A549 (cell line): Measurements from ENCODE around the gene CCT5. TPM values are rescaled to one million over a fixed set of nuclear protein-coding genes. Genes with fewer than 3 reads are reported as not detected.

Experiments used
- ATAC-seq, 2 experiments: fragments of 200-7000 bp in 1 of 2; fragments of >200 bp in 1 of 2; cut with Nextera tagmentation in 1 of 2; cut with Tn5 transposase in 1 of 2; 3 replicates each; pipeline versions ENCODE4 v1.8.0 to v1.9.1; 2018 to 2020; ENCODE audit warnings: mild to moderate bottlenecking in 1 of 2, moderate library complexity in 1 of 2
- CTCF ChIA-PET: fragments of 300-600 bp; sonication (Branson Sonifier 250); formaldehyde crosslinking; extraction: SDS; loops from one replicate; lab custom pipeline; 2021; ENCODE audit warnings: antibody characterized with exemption, inconsistent platforms; lab: Yijun Ruan, JAX
- POLR2A ChIA-PET: fragments of 350-600 bp; formaldehyde crosslinking; extraction: SDS; loops from one replicate; lab custom pipeline; 2021; ENCODE audit warnings: antibody characterized with exemption, inconsistent platforms; lab: Yijun Ruan, JAX
- DNase-seq, 2 experiments: peaks; one replicate each; pipeline versions ENCODE4 v3.0.0 to v3.0.0-alpha.2; 2011 to 2016; ENCODE audit warnings: low read depth in 1 of 2, low spot score in 1 of 2
- FAIRE-seq: peaks from 2 replicates; lab custom pipeline; 2011; peaks lifted over from hg19 to GRCh38; lab: Jason Lieb, UNC
- H3K27ac ChIP-seq, 2 experiments: fragments of >200 bp; sonication (Bioruptor Twin); formaldehyde crosslinking; 3 replicates each; pipeline ENCODE4 v1.5.1; 2016 to 2017
- H3K4me1 ChIP-seq: fragments of >200 bp; sonication (Bioruptor Twin); formaldehyde crosslinking; 3 replicates; pipeline ENCODE4 v1.6.1; 2016
- H3K4me2 ChIP-seq: fragments of >200 bp; sonication (Bioruptor Twin); formaldehyde crosslinking; 3 replicates; pipeline ENCODE4 v1.6.1; 2016
- H3K4me3 ChIP-seq: fragments of >200 bp; sonication (Bioruptor Twin); formaldehyde crosslinking; 3 replicates; pipeline ENCODE4 v1.5.1; 2016
- H3K9me3 ChIP-seq: fragments of >200 bp; sonication (Bioruptor Twin); formaldehyde crosslinking; 3 replicates; pipeline ENCODE4 v1.6.1; 2016
- ATOH8 ChIP-seq: fragments of 250-450 bp; sonication (Bioruptor Pico); IDR thresholded peaks from 2 replicates; pipeline ENCODE4 v1.5.0; 2020; ENCODE audit warnings: low read depth, mild to moderate bottlenecking, moderate library complexity
- BHLHE40 ChIP-seq: IDR thresholded peaks from 2 replicates; pipeline ENCODE4 v1.6.1; 2012; ENCODE audit warnings: low read depth, low read length, inconsistent platforms
- CBX2 ChIP-seq: fragments of 200-600 bp; sonication (generic); IDR thresholded peaks from 2 replicates; pipeline ENCODE4 v1.6.1; 2016; ENCODE audit warnings: low read depth, mild to moderate bottlenecking, borderline replicate concordance
- CEBPB ChIP-seq, 2 experiments: fragments of >200 bp in 1 of 2; sonication (Bioruptor Twin) in 1 of 2; formaldehyde crosslinking in 1 of 2; IDR thresholded peaks; 2 replicates each; pipeline ENCODE4 v1.6.1; 2012 to 2016
- CHD2 ChIP-seq: fragments of 150-350 bp; IDR thresholded peaks from 2 replicates; pipeline ENCODE4 v1.6.1; 2014; ENCODE audit warnings: low read length; ENCODE audit not compliant: partially characterized antibody
- CHD4 ChIP-seq: fragments of 200-600 bp; sonication (generic); IDR thresholded peaks from 2 replicates; pipeline ENCODE4 v1.6.1; 2016; ENCODE audit warnings: antibody characterized with exemption, mild to moderate bottlenecking, borderline replicate concordance
- EHF ChIP-seq: fragments of 250-450 bp; sonication (Bioruptor Pico); IDR thresholded peaks from 2 replicates; pipeline ENCODE4 v1.5.0; 2020; ENCODE audit warnings: mild to moderate bottlenecking
- EHMT2 ChIP-seq: fragments of 200-600 bp; sonication (generic); IDR thresholded peaks from 2 replicates; pipeline ENCODE4 v1.6.1; 2016; ENCODE audit warnings: antibody characterized with exemption, low read depth, mild to moderate bottlenecking, moderate library complexity
- ESRRA ChIP-seq: fragments of 150-350 bp; IDR thresholded peaks from 2 replicates; pipeline ENCODE4 v1.6.1; 2014; ENCODE audit warnings: mild to moderate bottlenecking, low read length, borderline replicate concordance
- HES2 ChIP-seq: fragments of >200 bp; sonication (Bioruptor Twin); formaldehyde crosslinking; IDR thresholded peaks from 2 replicates; pipeline ENCODE4 v1.6.1; 2016
- JUN ChIP-seq, 2 experiments: fragments of >200 bp; sonication (Bioruptor Twin); formaldehyde crosslinking; IDR thresholded peaks; 2 replicates in 1 of 2; 3 replicates in 1 of 2; pipeline ENCODE4 v1.6.1; 2016 to 2017
- JUNB ChIP-seq: fragments of >200 bp; sonication (Bioruptor Twin); formaldehyde crosslinking; IDR thresholded peaks from 2 replicates; pipeline ENCODE4 v1.6.1; 2016
- MAZ ChIP-seq: fragments of 150-350 bp; IDR thresholded peaks from 2 replicates; pipeline ENCODE4 v1.6.1; 2014; ENCODE audit warnings: antibody characterized with exemption, low read depth, low read length, borderline replicate concordance
- PBX3 ChIP-seq: IDR thresholded peaks from 2 replicates; pipeline ENCODE4 v1.6.1; 2012
- POLR2A ChIP-seq: IDR thresholded peaks from 2 replicates; pipeline ENCODE4 v1.6.1; 2012; ENCODE audit warnings: mild to moderate bottlenecking, low read length
- POLR2AphosphoS2 ChIP-seq: conservative IDR thresholded peaks from 2 replicates; pipeline ENCODE4 v1.6.1; 2012; ENCODE audit warnings: low read length, improper control_type of control experiment, inconsistent platforms
- RAD21 ChIP-seq, 2 experiments: fragments of >200 bp in 1 of 2; sonication (Bioruptor Twin) in 1 of 2; formaldehyde crosslinking in 1 of 2; IDR thresholded peaks in 1 of 2; conservative IDR thresholded peaks in 1 of 2; 2 replicates in 1 of 2; 3 replicates in 1 of 2; pipeline ENCODE4 v1.6.1; 2012 to 2018; ENCODE audit warnings: inconsistent platforms in 1 of 2
- RARB ChIP-seq: fragments of 250-450 bp; sonication (Bioruptor Pico); IDR thresholded peaks from 2 replicates; pipeline ENCODE4 v1.8.0; 2021; ENCODE audit warnings: mild to moderate bottlenecking, moderate library complexity
- RCOR1 ChIP-seq: fragments of 150-350 bp; IDR thresholded peaks from 2 replicates; pipeline ENCODE4 v1.6.1; 2014; ENCODE audit warnings: antibody characterized with exemption, low read length, low read depth
- RNF2 ChIP-seq: fragments of 200-600 bp; sonication (generic); IDR thresholded peaks from 2 replicates; pipeline ENCODE4 v1.6.1; 2016; ENCODE audit warnings: low read depth, mild to moderate bottlenecking, antibody characterized with exemption, moderate library complexity, borderline replicate concordance
- SMC3 ChIP-seq: fragments of >200 bp; sonication (Bioruptor Twin); formaldehyde crosslinking; IDR thresholded peaks from 3 replicates; pipeline ENCODE4 v1.6.1; 2018; ENCODE audit warnings: inconsistent platforms
- SREBF2 ChIP-seq: fragments of 450-650 bp; IDR thresholded peaks from 2 replicates; pipeline ENCODE4 v1.6.1; 2014; ENCODE audit warnings: mild to moderate bottlenecking, moderate library complexity
- TP53 ChIP-seq: fragments of 250-450 bp; sonication (Bioruptor Pico); IDR thresholded peaks from 2 replicates; pipeline ENCODE4 v1.5.0; 2021; ENCODE audit warnings: mild to moderate bottlenecking, moderate library complexity
- ZC3H11A ChIP-seq: fragments of 450-650 bp; IDR thresholded peaks from 2 replicates; pipeline ENCODE4 v1.6.1; 2014; ENCODE audit warnings: antibody characterized with exemption, mild to moderate bottlenecking
- ZNF302 ChIP-seq: fragments of 250-450 bp; sonication (Bioruptor Pico); IDR thresholded peaks from 2 replicates; pipeline ENCODE4 v1.9.0; 2021; ENCODE audit warnings: inconsistent platforms, mild to moderate bottlenecking, moderate library complexity
- WGBS: methylation state at CpG from one replicate; pipeline ENCODE4 v1.1.6; 2017; ENCODE audit errors: missing lambda C conversion rate; 5-methylcytosine and 5-hydroxymethylcytosine counted together
- polyA plus RNA-seq, 4 experiments: library from polyadenylated mRNA; depleted of rRNA in 3 of 4; stranded (reverse); fragments of >200 nt; fragmentation: RNase III in 1 of 4; extraction: RNeasy Plus Mini Kit Qiagen cat#74134 plus additional on column Dnase treatment in 1 of 4; gene quantifications; 2 replicates in 3 of 4; 3 replicates in 1 of 4; pipeline ENCODE4 v1.2.3, GENCODE V29; 2011 to 2017
- TF ChIP-seq, protein P1 (sequence below): fragments of 150-350 bp; IDR thresholded peaks from 2 replicates; pipeline ENCODE4 v1.6.1; 2014; ENCODE audit warnings: low read depth, mild to moderate bottlenecking, low read length
- TF ChIP-seq, protein P2 (sequence below): fragments of >200 bp; sonication (Bioruptor Twin); formaldehyde crosslinking; IDR thresholded peaks from 3 replicates; pipeline ENCODE4 v1.6.1; 2016

CCT5 gene
- polyA plus RNA-seq, 2 of the 4 experiments (the other 2 are of a cell fraction): 730 to 858 TPM

DNA sequence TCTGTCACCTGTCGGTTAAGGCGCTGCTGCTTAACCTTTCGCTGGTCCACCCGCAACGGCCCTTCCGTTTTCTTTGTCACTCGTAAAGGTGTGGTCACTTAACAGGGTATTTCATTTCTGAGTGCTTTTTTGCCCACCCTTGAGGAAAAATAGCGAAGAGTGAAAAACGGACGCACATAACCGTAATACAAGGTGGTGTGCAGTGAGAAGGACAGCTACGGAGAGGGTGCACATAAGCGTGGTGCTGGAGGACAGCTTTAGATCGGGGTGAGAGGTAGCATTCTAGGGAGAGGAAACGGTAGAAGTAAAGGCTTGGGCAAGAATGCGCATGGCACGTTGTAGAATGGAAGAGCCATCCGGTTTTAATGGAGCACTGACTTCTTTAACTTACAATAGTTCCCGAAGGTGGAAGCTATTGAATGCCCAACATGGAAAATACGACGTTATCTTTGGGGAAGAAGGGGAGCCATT is 761 bp downstream of the CCT5 start:
- CTCF ChIA-PET: interaction anchor here (1.8 kb wide), 1 partner anchor 12 kb away, joined by 7 read pairs; no protein-coding TSS in a partner anchor
- peak overlapping the region; percentile 88 to 98 for H3K27ac ChIP-seq

DNA sequence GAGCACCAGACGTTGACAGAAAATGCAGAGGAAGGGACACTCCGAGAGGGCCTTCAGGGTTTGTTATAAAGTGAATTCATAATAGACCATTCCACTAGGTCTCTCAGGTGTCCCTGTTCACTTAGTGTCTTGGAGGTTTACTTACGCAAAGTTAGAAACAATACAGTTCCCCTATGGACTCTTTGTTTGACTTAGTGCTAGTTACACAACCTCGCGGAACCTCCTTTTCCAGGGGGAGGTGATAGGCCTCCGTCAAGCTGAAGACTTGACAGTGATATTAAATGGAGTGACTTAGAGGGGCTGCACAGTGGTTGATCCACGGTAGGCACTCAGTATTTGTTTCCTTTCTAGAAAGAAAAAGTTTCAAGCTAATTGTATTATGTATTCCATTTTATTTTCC is 1.3 kb downstream of the CCT5 start:
- peak overlapping the region; percentile 88 to 98 for H3K27ac ChIP-seq
- TF ChIP-seq POLR2A (no peak), CEBPB (IDR thresholded peaks at IDR 0.05) (0 out of 4 replicates have a peak, but pooled peaks of 1 of the 2 experiments have one; percentile 11), CBX2 (no peak)
- TF ChIP-seq, all 56 proteins: peak for 1
- H3K4me3 ChIP-seq: peak overlapping the region; percentile 87
- ChIA-PET POLR2A (interaction anchor here (0.5 to 3.6 kb wide), 3 partner anchors 8 to 74 kb away, joined by 3 to 29 read pairs (median 4); no protein-coding TSS in a partner anchor), CTCF (interaction anchor here (0.7 to 1.8 kb wide), 3 partner anchors 12 to 33 kb away, joined by 3 to 7 read pairs (median 4); no protein-coding TSS in a partner anchor)
- FAIRE-seq: no peak
- peak overlapping the region; percentile 97 for H3K4me2 ChIP-seq
- no peaks in the 10 kb centered on the region for H3K9me3 ChIP-seq
- no peak for DNase-seq
- H3K4me1 ChIP-seq: peaks cover 31% of the 10 kb centered on the region
- WGBS: 4% methylated on average over 7 of the region's 7 CpGs
- no peak for ATAC-seq

More for the DNA sequence above, 761 bp downstream of the CCT5 start:
- Histone ChIP-seq H3K4me1 (peaks cover 31% of the 10 kb centered on the region), H3K4me3 (peak overlapping the region; percentile 87), H3K9me3 (no peaks in the 10 kb centered on the region), H3K4me2 (peak overlapping the region; percentile 97)
- no peak for DNase-seq
- 3% methylated on average over 21 of the region's 21 CpGs for WGBS
- no peak for FAIRE-seq
- POLR2A ChIA-PET: interaction anchor here (0.9 to 3.6 kb wide), 4 partner anchors 9 to 172 kb away, joined by 4 to 29 read pairs (median 10); partner anchors contain the start of gene MARCHF6
- TF ChIP-seq CBX2 (no peak), ZC3H11A (no peak; the same call in 1 of the 2 replicates), RNF2 (no peak), SMC3 (no peak), JUN (IDR thresholded peaks at IDR 0.05) (no peak), RCOR1 (no peak), RAD21 (conservative IDR thresholded peaks at IDR 0.05 in 1 of 2, IDR thresholded peaks at IDR 0.05 in 1 of 2) (no peak), ATOH8 (CRISPR knock-in tag) (no peak), POLR2AphosphoS2 (no peak), CHD4 (no peak), ESRRA (no peak), HES2 (no peak), CEBPB (IDR thresholded peaks at IDR 0.05) (no peak), RARB (CRISPR knock-in tag) (no peak)
- TF ChIP-seq, protein P1, sequence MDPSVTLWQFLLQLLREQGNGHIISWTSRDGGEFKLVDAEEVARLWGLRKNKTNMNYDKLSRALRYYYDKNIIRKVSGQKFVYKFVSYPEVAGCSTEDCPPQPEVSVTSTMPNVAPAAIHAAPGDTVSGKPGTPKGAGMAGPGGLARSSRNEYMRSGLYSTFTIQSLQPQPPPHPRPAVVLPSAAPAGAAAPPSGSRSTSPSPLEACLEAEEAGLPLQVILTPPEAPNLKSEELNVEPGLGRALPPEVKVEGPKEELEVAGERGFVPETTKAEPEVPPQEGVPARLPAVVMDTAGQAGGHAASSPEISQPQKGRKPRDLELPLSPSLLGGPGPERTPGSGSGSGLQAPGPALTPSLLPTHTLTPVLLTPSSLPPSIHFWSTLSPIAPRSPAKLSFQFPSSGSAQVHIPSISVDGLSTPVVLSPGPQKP: no peak
- TF ChIP-seq, protein P2, sequence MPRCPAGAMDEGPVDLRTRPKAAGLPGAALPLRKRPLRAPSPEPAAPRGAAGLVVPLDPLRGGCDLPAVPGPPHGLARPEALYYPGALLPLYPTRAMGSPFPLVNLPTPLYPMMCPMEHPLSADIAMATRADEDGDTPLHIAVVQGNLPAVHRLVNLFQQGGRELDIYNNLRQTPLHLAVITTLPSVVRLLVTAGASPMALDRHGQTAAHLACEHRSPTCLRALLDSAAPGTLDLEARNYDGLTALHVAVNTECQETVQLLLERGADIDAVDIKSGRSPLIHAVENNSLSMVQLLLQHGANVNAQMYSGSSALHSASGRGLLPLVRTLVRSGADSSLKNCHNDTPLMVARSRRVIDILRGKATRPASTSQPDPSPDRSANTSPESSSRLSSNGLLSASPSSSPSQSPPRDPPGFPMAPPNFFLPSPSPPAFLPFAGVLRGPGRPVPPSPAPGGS: no peak
- peak in 1 of 2 experiments; percentile 10; a peak in 3 of 6 replicates for ATAC-seq

DNA sequence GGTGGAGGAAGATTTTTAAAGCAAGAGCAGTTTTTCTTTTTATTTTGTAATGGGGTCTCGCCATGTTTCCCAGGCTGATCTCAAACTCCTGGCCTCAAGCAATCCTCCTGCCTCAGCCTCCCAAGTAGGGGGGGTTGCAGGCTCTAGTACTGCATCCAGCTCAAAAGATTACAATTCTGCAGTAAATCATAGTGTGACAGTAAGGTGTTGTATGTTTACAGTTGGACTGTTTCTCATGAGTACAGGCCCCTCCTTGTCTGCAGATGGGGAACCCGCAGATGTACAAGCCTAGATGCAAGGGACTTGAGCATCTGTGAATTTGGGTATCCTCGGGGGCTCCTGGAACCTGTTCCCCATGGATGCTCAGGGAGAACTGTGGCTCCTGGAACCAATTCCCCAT is 3.3 kb downstream of the CCT5 start:
- POLR2A ChIA-PET: no interaction called here

More for the DNA sequence above, 3.3 kb downstream of the CCT5 start:
- Histone ChIP-seq H3K4me2 (peak overlapping the region; percentile 97; the same call in 2 of the 3 replicates), H3K9me3 (no peaks in the 10 kb centered on the region), H3K4me3 (no peak overlapping the region), H3K27ac (no peak overlapping the region), H3K4me1 (peaks cover 26% of the 10 kb centered on the region)
- no peak for DNase-seq
- FAIRE-seq: no peak
- no peak for ATAC-seq
- TF ChIP-seq EHF (no peak), SREBF2 (no peak), PBX3 (no peak), JUNB (no peak), CHD2 (no peak), ZNF302 (CRISPR knock-in tag) (no peak), BHLHE40 (no peak), JUN (IDR thresholded peaks at IDR 0.05) (no peak), TP53 (CRISPR knock-in tag) (no peak), EHMT2 (no peak), MAZ (no peak)
- TF ChIP-seq, protein P1: no peak
- TF ChIP-seq, protein P2: no peak
- WGBS: 80% methylated on average over 3 of the region's 3 CpGs
- CTCF ChIA-PET: no interaction called here
